ENCODE results near the gene AKAP9. TPM values are rescaled to one million over a fixed set of nuclear protein-coding genes. Genes with fewer than 3 reads are reported as not detected.

AKAP9 gene
- total and polyA plus RNA-seq, 9 of the 15 experiments (the other 6 are each of a cell fraction or from before 2014, with no cell fraction given), result 25.5 to 80.9 (median 46.3) TPM

DNA sequence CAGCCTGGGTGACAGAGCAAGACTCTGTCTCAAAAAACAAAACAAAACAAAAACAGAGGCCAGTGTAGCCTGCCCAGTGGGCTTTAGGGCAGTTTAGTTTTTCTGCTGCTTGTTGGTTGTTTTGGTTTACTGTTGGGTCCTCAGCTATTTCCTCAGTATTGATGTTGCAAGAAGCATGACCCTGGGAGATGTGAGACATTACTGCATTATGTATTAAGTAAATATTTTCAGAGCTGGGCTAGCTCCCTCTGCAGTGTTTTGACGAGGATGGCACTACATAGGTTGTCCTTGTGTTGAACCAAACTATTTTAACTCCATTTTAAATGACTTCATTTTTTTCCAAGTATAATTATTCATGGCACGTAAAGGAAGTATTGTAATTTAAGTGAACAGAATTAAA lies 4.8 kb downstream of the AKAP9 start (continued):
- peak; percentile 42; the same call in 1 of the 2 replicates for TF ChIP-seq HINFP (tag; conservative IDR thresholded peaks at IDR 0.05; ENCODE audit: low read depth)

GRCh38 chr7:91946549-91946948 lies 5.9 kb downstream of the AKAP9 start:
- ChIA-PET CTCF (ENCODE audit: low intra/inter-chr PET ratio) (no interaction called here), POLR2A (interaction anchor here (0.8 kb wide), 1 partner anchor 24 kb away, joined by 4 read pairs; no protein-coding TSS in a partner anchor)
- Histone ChIP-seq H3K36me3 (ENCODE audit: control insufficient read depth, insufficient read depth, low read length) (peaks cover 7% of the 10 kb centered on the region; the same call in 2 of the 3 replicates), H3K9ac (ENCODE audit: insufficient read depth in 1 of 2, low read depth in 2 of 2, low read length in 2 of 2) (no peak overlapping the region), H3K9me3 (replicated peaks; ENCODE audit: control insufficient read depth, insufficient read depth, low read depth, low read length) (no peaks in the 10 kb centered on the region), H2AFZ (ENCODE audit: low read depth, low read length) (no peak overlapping the region), H3K4me3 (no peak overlapping the region), H3K27ac (ENCODE audit: extremely low read depth, low read depth, low read length) (no peak overlapping the region), H3K4me1 (replicated peaks in 1 of 2; ENCODE audit: control insufficient read depth in 2 of 2, insufficient read depth in 2 of 2, low read length in 2 of 2) (peaks cover 5 to 10% of the 10 kb centered on the region in 2 experiments; a peak in 2 of 5 replicates), H3K9me1 (ENCODE audit: control insufficient read depth, insufficient read depth, low read length) (no peaks in the 10 kb centered on the region), H3K4me2 (ENCODE audit: insufficient read depth, low read length) (no peak overlapping the region), H3K27me3 (ENCODE audit: control insufficient read depth in 2 of 2, insufficient read depth in 2 of 2, low read length in 2 of 2) (no peaks in the 10 kb centered on the region), H4K20me1 (replicated peaks; ENCODE audit: control insufficient read depth, insufficient read depth, low read length) (0 out of 2 replicates have a peak, but pooled peaks cover 4% of the 10 kb centered on the region), H3K79me2 (ENCODE audit: control insufficient read depth, insufficient read depth, low read length) (peaks cover 89% of the 10 kb centered on the region)
- intact Hi-C loops (cut with micrococcal nuclease), result loop anchor here (10.0 kb wide), 1 partner anchor 468 kb away; no protein-coding TSS in a partner anchor
- 0 out of 3 replicates have a peak, but pooled peaks have one; percentile 7 for ATAC-seq
- no TSS peak for BruUV-seq (replicated peaks)
- no peak for DNase-seq (ENCODE audit: extremely low read depth in 1 of 4, low spot score in 3 of 4)
- FAIRE-seq, result no peak
- WGBS (ENCODE audit: insufficient coverage, low coverage, missing lambda C conversion rate), result 41% methylated on average over 3 of the region's 3 CpGs
- in situ Hi-C loops (cut with MboI), result no loop called here
- TF ChIP-seq TCF15 (CRISPR knock-in tag; IDR thresholded peaks at IDR 0.05) (no peak), GTF2A2 (tag; IDR thresholded peaks at IDR 0.05) (no peak), DNMT1 (IDR thresholded peaks at IDR 0.05) (no peak), ZNF184 (CRISPR knock-in tag; IDR thresholded peaks at IDR 0.05) (no peak), JUND (IDR thresholded peaks at IDR 0.05; ENCODE audit: borderline replicate concordance, low read depth, low read length) (no peak), JUND (tag; IDR thresholded peaks at IDR 0.05; ENCODE audit: borderline replicate concordance, low read depth, low read length) (no peak), THRA (IDR thresholded peaks at IDR 0.05) (no peak), ELK1 (CRISPR knock-in tag; IDR thresholded peaks at IDR 0.05) (no peak), BHLHE40 (IDR thresholded peaks at IDR 0.05; ENCODE audit: low read length) (peak; percentile 85), CREB3L1 (IDR thresholded peaks at IDR 0.05; ENCODE audit: borderline replicate concordance, low read depth) (no peak), SPI1 (IDR thresholded peaks at IDR 0.05; ENCODE audit: borderline replicate concordance, low read depth, low read length) (peak; percentile 97), PHB (CRISPR knock-in tag; IDR thresholded peaks at IDR 0.05) (no peak), MEIS2 (IDR thresholded peaks at IDR 0.05; ENCODE audit: partially characterized antibody) (peak; percentile 90), TCF7L2 (IDR thresholded peaks at IDR 0.05; ENCODE audit: low read depth, low read length) (no peak), MTA2 (IDR thresholded peaks at IDR 0.05; ENCODE audit: low read depth) (no peak), NFATC3 (IDR thresholded peaks at IDR 0.05) (no peak)
